Esophagus squamous epithelium (tissue), 5 donors: ENCODE measurements around the gene SERINC4. TPM values are rescaled to one million over a fixed set of nuclear protein-coding genes. Genes with fewer than 3 reads are reported as not detected.
A peak's percentile ranks its signal among the peaks of the same experiment; 100 is the strongest.

Experiments
- DNase-seq: peaks from one replicate; lab custom pipeline; 2025; lab: John Stamatoyannopoulos, UW
- H3K27ac ChIP-seq, 4 donors: fragments of 200-600 bp; sonication (generic); one replicate each; pipeline ENCODE4 v1.5.1; 2016 to 2019; ENCODE audit warnings: mild to moderate bottlenecking in 1 of 4
- H3K27me3 ChIP-seq, 4 donors: fragments of 200-600 bp; sonication (generic); 1 replicate in 3 of 4; 2 replicates in 1 of 4; pipeline versions ENCODE4 v1.5.1 to v1.6.0; 2017 to 2021; ENCODE audit warnings: antibody characterized with exemption in 1 of 4
- H3K36me3 ChIP-seq, 3 donors: fragments of 200-600 bp; sonication (generic); one replicate each; pipeline ENCODE4 v1.5.1; 2016 to 2019
- H3K4me1 ChIP-seq, 3 donors: fragments of 200-600 bp; sonication (generic); one replicate each; pipeline ENCODE4 v1.5.1; 2017 to 2019
- H3K4me3 ChIP-seq, 4 donors: fragments of 200-600 bp; sonication (generic); 1 replicate in 3 of 4; 2 replicates in 1 of 4; pipeline ENCODE4 v1.5.1; 2016 to 2019; ENCODE audit warnings: mild to moderate bottlenecking in 2 of 4, moderate library complexity in 1 of 4
- H3K9me3 ChIP-seq, 3 donors: fragments of 200-600 bp; sonication (generic); one replicate each; pipeline ENCODE4 v1.5.1; 2016 to 2019
- POLR2A ChIP-seq, 4 donors: fragments of 450-650 bp; IDR thresholded peaks; one replicate each; pipeline ENCODE4 v1.6.1; 2017; ENCODE audit warnings: antibody characterized with exemption in 4 of 4, mild to moderate bottlenecking in 4 of 4, moderate library complexity in 3 of 4
- WGBS, 2 donors: methylation state at CpG; one replicate each; pipeline ENCODE4 v1.1.5; 2018; 5-methylcytosine and 5-hydroxymethylcytosine counted together
- intact Hi-C: fragments of 100-400 bp; cut with DNase I; formaldehyde crosslinking; loops from one replicate; pipeline ENCODE4 v1.15.0; 2022
- total RNA-seq, 4 donors: library from RNA; depleted of rRNA; stranded (reverse); fragments of >200 nt; gene quantifications; one replicate each; pipeline ENCODE4 v1.1.0, GENCODE V29; 2016
- TF ChIP-seq, protein P1 (sequence below), 6 experiments: fragments of 450-650 bp in 4 of 6; fragments of 200-600 bp in 2 of 6; sonication (generic) in 2 of 6; IDR thresholded peaks; one replicate each; pipeline ENCODE4 v1.5.1; 2016 to 2019; ENCODE audit warnings: antibody characterized with exemption in 6 of 6, mild to moderate bottlenecking in 4 of 6, moderate library complexity in 4 of 6
- donor health status: DM: yes; HTN: yes; CAD: no.

Gene SERINC4
- total RNA-seq, 4 donors from 2014 or later, result 0.19 TPM; not detected in 3

GRCh38 chr15:43777267-43777914 lies 22.6 kb downstream of the SERINC4 start:
- H3K36me3 ChIP-seq, result peaks cover 8 to 23% (median 10%) of the 10 kb centered on the region in 3 donors
- no peaks in the 10 kb centered on the region for H3K27me3 ChIP-seq
- DNase-seq, result no peak
- intact Hi-C loops, result no loop called here
- H3K9me3 ChIP-seq, result no peaks in the 10 kb centered on the region
- peaks cover 12 to 31% (median 13%) of the 10 kb centered on the region in 3 donors for H3K4me1 ChIP-seq
- H3K27ac ChIP-seq, result peak overlapping the region; percentile 92 to 98 (median 96)
- TF ChIP-seq, protein P1, sequence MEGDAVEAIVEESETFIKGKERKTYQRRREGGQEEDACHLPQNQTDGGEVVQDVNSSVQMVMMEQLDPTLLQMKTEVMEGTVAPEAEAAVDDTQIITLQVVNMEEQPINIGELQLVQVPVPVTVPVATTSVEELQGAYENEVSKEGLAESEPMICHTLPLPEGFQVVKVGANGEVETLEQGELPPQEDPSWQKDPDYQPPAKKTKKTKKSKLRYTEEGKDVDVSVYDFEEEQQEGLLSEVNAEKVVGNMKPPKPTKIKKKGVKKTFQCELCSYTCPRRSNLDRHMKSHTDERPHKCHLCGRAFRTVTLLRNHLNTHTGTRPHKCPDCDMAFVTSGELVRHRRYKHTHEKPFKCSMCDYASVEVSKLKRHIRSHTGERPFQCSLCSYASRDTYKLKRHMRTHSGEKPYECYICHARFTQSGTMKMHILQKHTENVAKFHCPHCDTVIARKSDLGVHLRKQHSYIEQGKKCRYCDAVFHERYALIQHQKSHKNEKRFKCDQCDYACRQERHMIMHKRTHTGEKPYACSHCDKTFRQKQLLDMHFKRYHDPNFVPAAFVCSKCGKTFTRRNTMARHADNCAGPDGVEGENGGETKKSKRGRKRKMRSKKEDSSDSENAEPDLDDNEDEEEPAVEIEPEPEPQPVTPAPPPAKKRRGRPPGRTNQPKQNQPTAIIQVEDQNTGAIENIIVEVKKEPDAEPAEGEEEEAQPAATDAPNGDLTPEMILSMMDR (IDR thresholded peaks at IDR 0.05), result peak; percentile 72 to 89 (median 82)
- TF ChIP-seq POLR2A (IDR thresholded peaks at IDR 0.05), result peak in 1 of 4 donors; percentile 32
- peak overlapping the region; percentile 51 to 86 (median 72) for H3K4me3 ChIP-seq
- WGBS, 2 donors, result 0 to 6% methylated on average over 8 to 21 of the region's 31 CpGs

DNA sequence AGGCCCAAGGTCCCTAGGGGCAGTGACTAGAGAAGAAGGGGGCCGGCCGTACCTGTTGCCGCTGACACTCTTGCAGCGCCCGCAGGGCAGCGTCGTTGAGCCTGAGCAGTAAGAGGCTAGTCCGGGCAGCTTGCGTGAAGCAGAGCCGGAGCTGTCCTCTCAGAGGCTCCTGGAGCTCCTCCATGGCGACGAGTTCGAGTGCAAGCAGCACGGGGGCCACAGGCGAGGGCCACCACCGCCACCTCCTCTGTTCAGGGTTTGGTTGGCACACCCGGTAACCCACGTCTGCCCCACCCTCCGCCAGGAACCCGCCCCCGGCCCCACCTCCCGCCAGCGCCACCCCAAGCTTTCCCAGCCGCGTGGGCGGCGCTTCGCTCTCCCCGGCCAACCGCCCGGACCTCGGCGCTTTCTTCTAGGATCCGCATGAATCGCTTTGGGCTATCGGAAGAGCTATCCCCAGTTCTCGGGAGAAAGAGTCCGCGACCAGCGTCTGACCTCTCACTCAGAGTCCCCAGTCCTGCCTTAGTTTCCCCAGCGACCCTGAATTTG lies 23.2 kb downstream of the SERINC4 start, which contains the start of gene ELL3:
ELL3 (minus strand) TSS at position 249 of the 549 bp plus-strand sequence; CDS start at position 184, 65 bp downstream.
- no peaks in the 10 kb centered on the region for H3K9me3 ChIP-seq
- H3K4me3 ChIP-seq, result peak within 1 kb of the TSS; percentile 51 to 86 (median 72)
- no peak for DNase-seq
- WGBS, 2 donors, result no CpG with 5 or more reads among the region's 41 CpGs
- H3K4me1 ChIP-seq, result peaks cover 12 to 37% (median 17%) of the 10 kb centered on the region in 3 donors
- peak within 1 kb of the TSS; percentile 92 to 98 (median 96) for H3K27ac ChIP-seq
- peak in 2 of 4 donors; percentile 51 to 81 for TF ChIP-seq POLR2A (IDR thresholded peaks at IDR 0.05)
- TF ChIP-seq, protein P1 (IDR thresholded peaks at IDR 0.05), result no peak
- no peaks in the 10 kb centered on the region for H3K27me3 ChIP-seq
- intact Hi-C loops, result no loop called here
- peaks cover 8 to 29% (median 10%) of the 10 kb centered on the region in 3 donors for H3K36me3 ChIP-seq

- peak overlapping the region; percentile 51 to 86 (median 72) for H3K4me3 ChIP-seq
- intact Hi-C loops, result no loop called here
- peaks cover 8 to 34% (median 10%) of the 10 kb centered on the region in 3 donors for H3K36me3 ChIP-seq
- H3K4me1 ChIP-seq, result peaks cover 12 to 42% (median 20%) of the 10 kb centered on the region in 3 donors
- WGBS, 2 donors, result 16 to 32% methylated on average over 12 to 13 of the region's 35 CpGs
- no peaks in the 10 kb centered on the region for H3K9me3 ChIP-seq
- H3K27ac ChIP-seq, result peak overlapping the region; percentile 92 to 98 (median 96)
- no peaks in the 10 kb centered on the region for H3K27me3 ChIP-seq
- DNase-seq, result peak; percentile 19
- TF ChIP-seq, protein P1 (IDR thresholded peaks at IDR 0.05), result no peak
- no peak for TF ChIP-seq POLR2A (IDR thresholded peaks at IDR 0.05)
These were observed 23.8 kb downstream of the SERINC4 start for GRCh38 chr15:43776101-43776717.

- no peak for DNase-seq
- peak in 1 of 4 donors; percentile 48 for TF ChIP-seq POLR2A (IDR thresholded peaks at IDR 0.05)
- TF ChIP-seq, protein P1 (IDR thresholded peaks at IDR 0.05), result peak in 5 of 6 experiments; percentile 34 to 69 (median 46)
- Histone ChIP-seq H3K27ac (peak overlapping the region; percentile 92 to 98 (median 96)), H3K4me3 (peak overlapping the region; percentile 51 to 86 (median 72)), H3K9me3 (no peaks in the 10 kb centered on the region), H3K27me3 (no peaks in the 10 kb centered on the region), H3K36me3 (peaks cover 11 to 42% (median 15%) of the 10 kb centered on the region in 3 donors), H3K4me1 (peaks cover 12 to 49% (median 20%) of the 10 kb centered on the region in 3 donors)
- WGBS, 2 donors, result no CpG with 5 or more reads among the region's 1 CpG
- intact Hi-C loops, result no loop called here
These were observed 24.5 kb downstream of the SERINC4 start for GRCh38 chr15:43775411-43775965.
